HG03469 (cell line): Measurements from ENCODE around the gene TRIM16.
"Not testable (repeated sequence)": the region's sequence is repeated elsewhere in the genome, so short reads cannot be mapped to it uniquely, and the experiment has no call there.

ENCODE experiments used
- ATAC-seq: cut with Tn5 transposase; IDR thresholded peaks from one replicate; pipeline ENCODE4 v1.9.1; 2021; ENCODE audit warnings: mild to moderate bottlenecking, moderate library complexity, moderate number of reproducible peaks; ENCODE audit not compliant: unreplicated experiment

The TRIM16 gene

GRCh38 chr17:15619331-15620058 lies 64.6 kb downstream of the TRIM16 start, which contains the start of gene FBXW10B:
Gene FBXW10B, minus strand, starts transcription at chr17:15619704. Its CDS starts 192 bp downstream, at chr17:15619512.
- not testable (repeated sequence) for ATAC-seq

- ATAC-seq: not testable (repeated sequence)
These were observed 67.3 kb downstream of the TRIM16 start for GRCh38 chr17:15616828-15617227.

GRCh38 chr17:15615850-15616249 lies 68.3 kb downstream of the TRIM16 start:
- ATAC-seq: not testable (repeated sequence)

GRCh38 chr17:15613111-15613510 lies 71.0 kb downstream of the TRIM16 start:
- not testable (repeated sequence) for ATAC-seq

- ATAC-seq: not testable (repeated sequence)
These were observed 91.2 kb downstream of the TRIM16 start for GRCh38 chr17:15592960-15593359.

GRCh38 chr17:15591986-15592385 lies 92.1 kb downstream of the TRIM16 start:
- not testable (repeated sequence) for ATAC-seq

- not testable (repeated sequence) for ATAC-seq
These were observed 93.3 kb downstream of the TRIM16 start for GRCh38 chr17:15590844-15591243.

- ATAC-seq: not testable (repeated sequence)
These were observed 94.3 kb downstream of the TRIM16 start for GRCh38 chr17:15589544-15590536.

GRCh38 chr17:15588017-15588416 lies 96.1 kb downstream of the TRIM16 start:
- not testable (repeated sequence) for ATAC-seq

- ATAC-seq: not testable (repeated sequence)
These were observed 100.8 kb downstream of the TRIM16 start for GRCh38 chr17:15583313-15583712.

- ATAC-seq: not testable (repeated sequence)
These were observed 102.6 kb downstream of the TRIM16 start for GRCh38 chr17:15581462-15581861.
